Stimulated activated CD4-positive, alpha-beta T cell treated with anti-CD3 and anti-CD28 coated beads, Interleukin-15, amount 100 ng/mL, for 48 hours (primary cell): ENCODE results near the gene CRYBG3.

Experiments
- DNase-seq, 2 donors: peaks; one replicate each; pipeline ENCODE4 v3.0.0-alpha.2; 2020; ENCODE audit warnings: low read depth in 2 of 2

Gene CRYBG3

DNA sequence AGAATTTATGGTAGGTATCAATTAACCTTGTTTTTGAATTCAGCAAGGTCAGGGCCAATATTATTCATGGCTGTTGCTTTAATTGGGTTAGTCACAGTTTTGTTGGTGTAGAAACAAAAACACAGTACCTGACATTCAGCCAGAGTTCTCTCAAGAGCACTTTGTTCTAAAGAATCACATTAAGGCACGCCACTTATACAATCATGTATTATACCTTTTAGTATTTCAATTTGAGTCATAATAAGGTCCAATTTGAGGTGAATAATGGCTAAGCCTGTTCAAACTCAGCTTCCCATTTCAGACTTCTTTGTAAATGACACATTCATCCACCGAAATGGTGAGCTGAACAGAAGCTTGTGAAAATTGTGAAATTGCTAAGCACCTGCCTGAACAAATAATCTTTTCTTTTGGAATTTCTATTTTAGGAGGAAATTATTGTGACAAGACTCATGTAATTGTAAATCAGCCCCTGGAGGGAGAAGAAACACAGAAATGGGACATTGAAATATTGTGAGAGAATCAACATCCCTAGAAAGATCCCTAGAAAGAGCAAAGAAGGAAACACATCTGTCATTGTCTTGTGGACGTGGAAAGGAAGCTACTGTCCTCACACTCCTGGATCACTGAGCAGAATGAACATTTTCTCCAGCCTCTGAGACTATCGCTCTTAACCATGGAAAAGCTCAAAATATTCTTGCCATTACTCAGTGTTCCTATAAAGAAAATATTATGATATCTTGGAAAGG, 121.2 kb downstream of the CRYBG3 start:
- no peak for DNase-seq

- DNase-seq: no peak
Observed at GRCh38 chr3:97948351-97949109, 126.7 kb downstream of the CRYBG3 start.

- no peak for DNase-seq
Observed at GRCh38 chr3:97949110-97949485, 127.3 kb downstream of the CRYBG3 start.

- no peak for DNase-seq
Observed at GRCh38 chr3:97949743-97950142, 127.9 kb downstream of the CRYBG3 start.

DNA sequence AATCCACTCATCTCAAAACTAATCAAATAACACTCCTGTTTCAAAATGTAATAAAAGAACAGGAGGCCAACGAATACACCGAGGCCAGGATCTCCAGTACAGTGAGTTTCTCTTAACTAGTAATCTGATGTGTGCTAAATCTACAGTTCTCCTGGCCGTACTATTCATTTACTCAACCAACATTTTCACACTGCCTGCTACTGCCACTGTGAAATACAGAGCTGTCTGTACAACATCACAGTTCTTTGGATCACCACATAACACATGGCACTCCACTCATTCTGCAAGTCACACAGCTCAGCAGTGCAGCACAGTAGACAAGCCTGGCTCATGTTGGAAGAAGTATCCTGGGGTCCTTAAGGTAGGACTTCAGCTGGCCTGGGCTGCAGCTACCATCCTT, 128.5 kb downstream of the CRYBG3 start:
- no peak for DNase-seq

DNA sequence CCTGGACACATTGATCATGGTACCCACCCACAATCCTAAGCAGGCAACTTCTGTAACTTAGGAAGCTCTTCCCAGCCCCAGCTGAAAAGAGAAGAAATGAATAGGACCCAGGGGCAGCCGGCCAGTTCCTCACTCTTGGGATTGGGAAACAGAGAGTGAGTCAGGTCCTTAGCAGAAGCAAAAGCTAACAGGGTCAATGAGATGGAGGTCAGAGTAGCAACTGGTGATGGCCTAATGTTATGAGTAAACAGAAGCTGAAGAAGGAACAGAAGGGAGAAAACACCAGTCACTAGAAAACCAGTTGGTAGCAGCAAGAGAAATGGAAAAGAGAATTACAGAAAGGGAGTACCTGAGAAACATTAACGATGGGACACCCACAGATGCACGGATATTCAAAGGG, 130.5 kb downstream of the CRYBG3 start:
- no peak for DNase-seq

- no peak for DNase-seq
Observed at GRCh38 chr3:97952872-97953271, 131.1 kb downstream of the CRYBG3 start.

GRCh38 chr3:97954228-97954827, 132.5 kb downstream of the CRYBG3 start:
- no peak for DNase-seq

- DNase-seq: no peak
Observed at GRCh38 chr3:97956051-97956450, 134.2 kb downstream of the CRYBG3 start.

- no peak for DNase-seq
Observed at GRCh38 chr3:97957617-97958311, 136.0 kb downstream of the CRYBG3 start.

DNA sequence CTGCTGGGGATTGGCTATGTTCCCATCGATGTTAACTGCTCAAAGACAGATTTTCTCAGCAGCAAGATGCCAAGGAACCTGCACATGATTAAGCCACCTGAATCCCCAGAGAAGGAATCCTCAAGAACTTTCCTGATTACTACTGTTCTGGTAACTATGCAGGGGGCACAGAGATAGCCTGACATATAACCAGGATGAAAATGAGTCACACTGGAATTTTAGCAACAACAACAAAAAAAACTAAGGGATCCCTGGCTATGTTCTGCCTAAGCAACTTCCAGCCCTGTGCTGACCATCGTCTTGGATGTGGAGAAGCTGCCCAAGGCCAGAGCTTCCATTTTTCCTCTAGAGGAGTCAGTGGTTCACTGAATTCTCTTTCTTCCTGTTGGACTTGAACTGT, 136.6 kb downstream of the CRYBG3 start:
- no peak for DNase-seq

- DNase-seq: no peak
Observed at GRCh38 chr3:97958796-97959195, 137.0 kb downstream of the CRYBG3 start.

DNA sequence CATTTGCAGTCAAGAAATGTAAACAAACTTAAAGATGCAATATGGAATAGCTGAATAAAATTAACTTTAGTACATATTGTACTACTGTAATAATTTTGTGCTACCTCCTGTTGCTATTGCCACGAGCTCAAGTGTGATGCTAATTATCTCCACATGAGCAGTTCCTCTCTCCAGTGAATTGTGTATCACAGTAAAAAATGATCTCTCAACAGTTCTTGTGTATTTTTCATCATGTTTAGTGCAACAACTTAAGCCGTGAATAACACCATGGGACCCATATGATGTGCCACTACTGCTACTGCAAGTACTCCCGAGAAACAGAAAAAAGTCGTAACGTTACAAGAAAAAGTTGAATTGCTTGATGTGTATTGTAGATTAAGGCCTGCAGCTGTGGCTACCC, 138.1 kb downstream of the CRYBG3 start:
- no peak for DNase-seq

DNA sequence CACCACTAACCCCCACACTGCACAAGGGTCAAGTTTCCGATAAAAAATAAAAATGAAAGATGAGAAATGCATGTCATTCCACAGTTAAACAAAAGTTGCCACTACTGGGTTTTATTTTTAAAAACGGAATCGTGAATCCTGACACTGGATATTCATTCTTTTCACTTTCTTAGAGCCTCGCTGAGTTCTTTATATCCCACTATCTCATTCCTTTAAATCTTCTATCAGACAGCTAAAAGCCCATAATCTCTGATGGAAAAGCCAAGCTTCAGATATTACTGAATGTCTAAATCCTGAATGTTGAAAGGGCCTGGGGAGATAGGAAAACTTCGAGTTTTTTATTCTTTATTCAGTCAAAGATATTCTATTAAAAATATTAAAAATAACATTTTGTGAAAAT, 138.7 kb downstream of the CRYBG3 start:
- no peak for DNase-seq

GRCh38 chr3:97960993-97961766, 139.4 kb downstream of the CRYBG3 start:
- DNase-seq: no peak

- no peak for DNase-seq
Observed at GRCh38 chr3:97967966-97968365, 146.2 kb downstream of the CRYBG3 start.

DNA sequence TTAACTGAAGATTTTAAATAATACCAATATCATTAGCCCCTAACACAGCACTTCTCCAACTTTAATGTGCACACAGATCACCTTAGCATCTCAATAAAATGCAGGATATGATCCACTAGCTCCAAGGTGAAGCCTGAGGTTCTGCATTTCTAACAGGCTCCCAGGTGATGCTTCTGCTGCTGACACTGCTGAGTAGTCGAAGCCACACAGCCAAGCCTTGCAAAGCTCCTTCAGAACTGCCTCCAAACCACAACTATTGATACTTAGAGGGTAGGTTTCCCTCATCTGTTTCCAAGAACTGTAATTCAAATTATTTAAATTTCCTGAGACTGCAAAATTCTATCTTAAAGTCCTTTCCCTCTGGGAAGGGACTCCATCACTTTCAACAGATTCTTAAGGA, 146.6 kb downstream of the CRYBG3 start:
- no peak for DNase-seq

DNA sequence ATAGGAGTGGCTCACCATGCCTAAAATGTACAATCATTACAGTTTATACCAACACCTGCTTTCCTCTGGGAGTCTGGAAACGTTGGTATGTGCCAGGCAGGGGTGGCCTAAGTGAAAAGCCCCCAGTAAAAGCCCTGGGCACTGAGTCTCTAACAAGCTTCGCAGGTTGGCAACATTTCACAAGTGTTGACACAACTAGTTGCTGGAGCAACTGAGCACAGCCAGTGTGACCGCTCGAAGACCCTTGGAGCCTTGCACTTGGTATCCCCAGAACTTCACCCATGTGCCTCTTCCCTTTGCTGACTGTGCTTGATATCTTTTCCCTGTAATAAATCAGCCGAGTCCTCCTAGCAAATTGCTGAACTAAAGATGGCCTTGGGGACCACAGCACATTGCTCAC, 147.7 kb downstream of the CRYBG3 start:
- no peak for DNase-seq

DNA sequence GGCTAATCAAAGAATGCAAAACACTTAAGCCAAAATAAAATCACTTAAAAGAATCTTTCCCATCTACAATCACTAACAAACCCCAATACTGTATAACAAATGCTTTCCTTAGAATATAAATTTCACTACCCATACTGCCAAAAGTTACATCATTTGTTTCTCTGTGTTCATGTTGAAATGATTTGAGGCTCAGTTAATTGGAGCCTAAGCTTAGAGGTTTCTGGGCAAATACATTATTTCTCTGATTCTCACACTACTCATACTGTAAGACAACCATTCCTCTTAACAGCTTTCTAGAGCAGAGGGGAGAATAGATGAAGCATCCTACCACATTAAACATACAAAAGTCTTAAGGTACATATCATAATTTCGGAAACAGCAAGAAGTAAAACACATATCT, 148.3 kb downstream of the CRYBG3 start:
- DNase-seq: no peak

GRCh38 chr3:97970956-97971620, 149.3 kb downstream of the CRYBG3 start:
- DNase-seq: no peak
